Osteocyte (in vitro differentiated cells): ENCODE measurements around the gene EXOC4. TPM values are rescaled to one million over a fixed set of nuclear protein-coding genes. Genes with fewer than 3 reads are reported as not detected.

ENCODE experiments used
- DNase-seq: peaks from one replicate; pipeline ENCODE4 v3.0.0; 2021; ENCODE audit warnings: mixed read lengths; ENCODE audit not compliant: unreplicated experiment; ENCODE audit errors: extremely low spot score
- H3K27ac Mint-ChIP-seq: one replicate; pipeline ENCODE4 v1.8.0; 2021; ENCODE audit warnings: mild to moderate bottlenecking, mixed read lengths; ENCODE audit not compliant: unreplicated experiment
- H3K27me3 Mint-ChIP-seq: one replicate; pipeline ENCODE4 v1.8.0; 2021; ENCODE audit warnings: mixed read lengths; ENCODE audit not compliant: unreplicated experiment
- H3K36me3 Mint-ChIP-seq: one replicate; pipeline ENCODE4 v1.8.0; 2021; ENCODE audit warnings: mixed read lengths; ENCODE audit not compliant: unreplicated experiment
- H3K4me1 Mint-ChIP-seq: one replicate; pipeline ENCODE4 v1.8.0; 2021; ENCODE audit warnings: mixed read lengths; ENCODE audit not compliant: unreplicated experiment
- H3K4me3 Mint-ChIP-seq: one replicate; pipeline ENCODE4 v1.8.0; 2021; ENCODE audit warnings: mild to moderate bottlenecking, moderate library complexity, mixed read lengths; ENCODE audit not compliant: unreplicated experiment
- H3K9me3 Mint-ChIP-seq: one replicate; pipeline ENCODE4 v1.8.0; 2021; ENCODE audit warnings: mixed read lengths; ENCODE audit not compliant: unreplicated experiment
- total RNA-seq: library from RNA; stranded (reverse); gene quantifications from 2 replicates; pipeline ENCODE4 v1.2.1, GENCODE V29; 2021
- TF ChIP-seq, protein P1 (sequence below): fragments of 200-600 bp; sonication (generic); IDR thresholded peaks from 2 replicates; pipeline ENCODE4 v1.5.0; 2021; ENCODE audit warnings: antibody characterized with exemption, mild to moderate bottlenecking, moderate library complexity

The EXOC4 gene
- total RNA-seq, 1 donor from 2014 or later, result 99.9 TPM

DNA sequence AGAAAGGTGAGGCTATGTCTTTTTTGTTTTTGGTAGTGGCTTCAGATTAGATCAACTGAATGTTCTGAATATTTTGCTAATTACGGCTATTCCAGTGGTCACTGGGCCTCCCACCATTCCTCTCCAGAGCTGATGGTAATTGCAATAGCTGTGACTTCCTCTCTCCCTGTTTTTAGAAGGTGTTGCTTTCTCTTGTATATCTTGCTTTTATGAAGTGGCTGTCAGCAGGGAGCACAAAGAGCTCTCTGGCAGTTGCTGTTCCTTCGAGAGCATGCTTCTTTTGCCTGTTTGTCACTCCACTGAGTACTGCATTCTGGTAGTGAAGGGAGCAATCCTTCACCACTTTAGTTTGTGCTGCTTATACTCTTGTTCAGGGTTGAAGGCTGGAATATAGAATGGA lies 133.3 kb downstream of the EXOC4 start:
- DNase-seq, result no peak
- peaks cover 3% of the 10 kb centered on the region for H3K36me3 Mint-ChIP-seq
- no peaks in the 10 kb centered on the region for H3K27me3 Mint-ChIP-seq
- no peak overlapping the region for H3K4me3 Mint-ChIP-seq
- no peak overlapping the region for H3K27ac Mint-ChIP-seq
- no peaks in the 10 kb centered on the region for H3K4me1 Mint-ChIP-seq
- TF ChIP-seq, protein P1, sequence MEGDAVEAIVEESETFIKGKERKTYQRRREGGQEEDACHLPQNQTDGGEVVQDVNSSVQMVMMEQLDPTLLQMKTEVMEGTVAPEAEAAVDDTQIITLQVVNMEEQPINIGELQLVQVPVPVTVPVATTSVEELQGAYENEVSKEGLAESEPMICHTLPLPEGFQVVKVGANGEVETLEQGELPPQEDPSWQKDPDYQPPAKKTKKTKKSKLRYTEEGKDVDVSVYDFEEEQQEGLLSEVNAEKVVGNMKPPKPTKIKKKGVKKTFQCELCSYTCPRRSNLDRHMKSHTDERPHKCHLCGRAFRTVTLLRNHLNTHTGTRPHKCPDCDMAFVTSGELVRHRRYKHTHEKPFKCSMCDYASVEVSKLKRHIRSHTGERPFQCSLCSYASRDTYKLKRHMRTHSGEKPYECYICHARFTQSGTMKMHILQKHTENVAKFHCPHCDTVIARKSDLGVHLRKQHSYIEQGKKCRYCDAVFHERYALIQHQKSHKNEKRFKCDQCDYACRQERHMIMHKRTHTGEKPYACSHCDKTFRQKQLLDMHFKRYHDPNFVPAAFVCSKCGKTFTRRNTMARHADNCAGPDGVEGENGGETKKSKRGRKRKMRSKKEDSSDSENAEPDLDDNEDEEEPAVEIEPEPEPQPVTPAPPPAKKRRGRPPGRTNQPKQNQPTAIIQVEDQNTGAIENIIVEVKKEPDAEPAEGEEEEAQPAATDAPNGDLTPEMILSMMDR, result no peak
- H3K9me3 Mint-ChIP-seq, result peaks cover 4% of the 10 kb centered on the region

DNA sequence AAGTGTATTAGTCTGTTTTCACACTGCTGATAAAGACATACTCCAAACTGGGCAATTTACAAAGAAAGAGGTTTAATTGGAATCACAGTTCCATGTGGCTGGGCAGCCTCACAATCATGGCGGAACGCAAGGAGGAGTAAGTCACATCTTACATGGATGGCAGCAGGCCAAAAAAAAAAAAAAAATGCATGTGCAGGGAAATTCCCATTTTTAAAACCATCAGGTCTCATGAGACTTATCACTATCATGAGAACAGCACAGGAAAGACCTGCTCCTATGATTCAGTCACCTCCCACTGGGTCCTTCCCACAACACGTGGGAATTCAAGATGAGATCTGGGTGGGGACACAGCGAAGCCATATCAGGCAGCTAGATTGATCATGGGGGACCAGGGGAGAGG lies 136.8 kb downstream of the EXOC4 start:
- Mint-ChIP-seq H3K36me3 (peaks cover 5% of the 10 kb centered on the region), H3K27ac (no peak overlapping the region), H3K27me3 (no peaks in the 10 kb centered on the region), H3K4me1 (no peaks in the 10 kb centered on the region), H3K9me3 (peaks cover 4% of the 10 kb centered on the region), H3K4me3 (no peak overlapping the region)
- TF ChIP-seq, protein P1, result no peak
- DNase-seq, result no peak

DNA sequence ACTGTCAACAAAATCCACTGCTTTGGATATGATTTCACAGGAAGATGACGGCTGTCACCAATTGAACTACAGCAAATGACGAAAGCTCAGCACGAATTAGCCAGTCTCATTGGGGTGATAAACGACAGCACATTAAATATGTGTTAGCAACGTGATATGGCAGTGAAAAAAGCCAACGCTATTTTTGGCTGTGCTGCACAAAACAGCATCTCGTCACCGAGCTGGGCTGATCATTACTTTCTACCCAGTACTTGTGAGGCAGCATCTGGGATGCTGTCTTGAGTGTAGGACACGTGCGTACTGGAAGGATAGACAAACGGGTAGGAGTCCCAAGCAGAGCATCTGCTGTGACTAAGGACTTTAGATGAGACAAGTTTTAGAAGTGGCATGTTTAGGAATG lies 138.3 kb downstream of the EXOC4 start:
- no peaks in the 10 kb centered on the region for H3K4me1 Mint-ChIP-seq
- peaks cover 4% of the 10 kb centered on the region for H3K9me3 Mint-ChIP-seq
- H3K27ac Mint-ChIP-seq, result no peak overlapping the region
- TF ChIP-seq, protein P1, result no peak
- H3K36me3 Mint-ChIP-seq, result peaks cover 2% of the 10 kb centered on the region
- H3K27me3 Mint-ChIP-seq, result no peaks in the 10 kb centered on the region
- DNase-seq, result no peak
- no peak overlapping the region for H3K4me3 Mint-ChIP-seq

DNA sequence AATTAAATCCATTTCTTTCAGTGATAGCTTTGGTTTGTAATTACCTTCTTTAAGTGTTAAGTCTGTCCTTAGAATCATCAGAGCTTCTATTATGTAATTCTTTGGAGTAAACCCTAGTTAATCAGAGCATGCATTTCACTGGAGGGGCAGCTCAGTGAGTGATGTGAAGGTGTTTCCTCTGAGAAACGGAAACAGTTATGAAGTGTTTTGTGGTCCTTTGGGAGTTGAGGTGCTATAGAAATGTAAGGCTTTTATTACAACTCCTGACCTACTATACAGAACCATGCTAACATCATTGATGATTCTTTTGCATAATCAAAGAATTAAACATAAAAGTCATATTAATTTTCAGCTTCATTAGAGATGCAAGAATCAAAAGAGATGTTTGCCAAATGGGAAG lies 141.5 kb downstream of the EXOC4 start:
- H3K27me3 Mint-ChIP-seq, result no peaks in the 10 kb centered on the region
- no peak overlapping the region for H3K27ac Mint-ChIP-seq
- no peak overlapping the region for H3K4me3 Mint-ChIP-seq
- no peaks in the 10 kb centered on the region for H3K9me3 Mint-ChIP-seq
- no peak for DNase-seq
- peaks cover 5% of the 10 kb centered on the region for H3K36me3 Mint-ChIP-seq
- TF ChIP-seq, protein P1, result no peak
- no peaks in the 10 kb centered on the region for H3K4me1 Mint-ChIP-seq

DNA sequence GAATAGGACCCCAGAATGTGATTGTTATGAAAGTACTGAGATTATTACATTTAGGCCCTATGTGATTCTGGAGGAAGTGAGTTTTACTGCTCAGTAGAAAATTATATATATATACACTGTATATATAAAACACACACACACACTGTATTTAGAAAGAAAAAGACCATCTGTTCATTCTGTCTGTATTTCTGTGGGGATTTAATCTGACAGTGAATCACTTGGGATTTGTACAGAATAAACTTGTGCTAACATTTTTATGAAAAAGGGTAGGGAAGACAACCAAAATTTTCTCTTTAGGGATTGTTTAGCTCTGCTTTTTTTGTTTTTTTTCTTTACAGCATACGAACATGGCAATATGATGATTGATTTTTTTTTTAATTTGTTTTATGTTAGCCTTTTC lies 142.7 kb downstream of the EXOC4 start:
- Mint-ChIP-seq H3K4me1 (peaks cover under 1% of the 10 kb centered on the region), H3K27ac (no peak overlapping the region), H3K9me3 (no peaks in the 10 kb centered on the region), H3K36me3 (peaks cover 5% of the 10 kb centered on the region), H3K4me3 (no peak overlapping the region), H3K27me3 (no peaks in the 10 kb centered on the region)
- TF ChIP-seq, protein P1, result no peak
- DNase-seq, result no peak
